ENCODE data around the gene SSTR5. TPM values are rescaled to one million over a fixed set of nuclear protein-coding genes. Genes with fewer than 3 reads are reported as not detected.

The SSTR5 gene
- total RNA-seq, 1 experiment from 2014 or later: not detected

DNA sequence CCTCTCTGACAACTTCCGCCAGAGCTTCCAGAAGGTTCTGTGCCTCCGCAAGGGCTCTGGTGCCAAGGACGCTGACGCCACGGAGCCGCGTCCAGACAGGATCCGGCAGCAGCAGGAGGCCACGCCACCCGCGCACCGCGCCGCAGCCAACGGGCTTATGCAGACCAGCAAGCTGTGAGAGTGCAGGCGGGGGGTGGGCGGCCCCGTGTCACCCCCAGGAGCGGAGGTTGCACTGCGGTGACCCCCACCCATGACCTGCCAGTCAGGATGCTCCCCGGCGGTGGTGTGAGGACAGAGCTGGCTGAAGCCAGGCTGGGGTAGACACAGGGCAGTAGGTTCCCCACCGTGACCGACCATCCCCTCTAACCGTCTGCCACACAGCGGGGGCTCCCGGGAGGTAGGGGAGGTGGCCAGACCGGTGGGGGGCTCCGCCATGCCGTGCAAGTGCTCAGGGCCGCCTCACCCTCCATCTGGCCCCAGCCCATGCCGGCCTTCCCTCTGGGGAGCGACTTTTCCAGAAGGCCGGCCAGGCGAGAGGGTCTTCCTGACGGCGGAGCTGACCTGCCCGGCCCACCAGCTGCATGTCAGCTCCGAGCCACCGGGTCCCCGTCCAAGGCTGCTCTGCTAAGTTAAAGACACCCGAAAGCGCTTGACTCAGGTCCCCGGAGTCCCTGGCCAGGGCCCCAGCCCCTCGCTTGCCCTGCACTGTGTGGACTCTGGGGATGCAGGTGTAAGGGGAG lies 7.4 kb downstream of the SSTR5 start:
- no peaks in the 10 kb centered on the region for H3K79me2 ChIP-seq (ENCODE audit: low read depth)
- H3K27me3 ChIP-seq (ENCODE audit: insufficient read depth, low read depth): peaks cover 61% of the 10 kb centered on the region
- no peak overlapping the region for H3K27ac ChIP-seq
- no peaks in the 10 kb centered on the region for H3K9me3 ChIP-seq (ENCODE audit: insufficient read depth, low read depth)
- peaks cover 17% of the 10 kb centered on the region; the same call in 1 of the 2 replicates for H3K4me1 ChIP-seq (replicated peaks; ENCODE audit: insufficient read depth)
- H2AFZ ChIP-seq: no peak overlapping the region
- intact Hi-C loops (cut with micrococcal nuclease; ENCODE audit: unreplicated experiment): no loop called here
- H3K4me2 ChIP-seq: no peak overlapping the region
- no TSS peak for BruUV-seq (replicated peaks)
- POLR2A ChIA-PET (ENCODE audit: unreplicated experiment): no interaction called here
- no peak for TF ChIP-seq EZH2 (IDR thresholded peaks at IDR 0.05; ENCODE audit: low read depth)
- TF ChIP-seq, protein P1, sequence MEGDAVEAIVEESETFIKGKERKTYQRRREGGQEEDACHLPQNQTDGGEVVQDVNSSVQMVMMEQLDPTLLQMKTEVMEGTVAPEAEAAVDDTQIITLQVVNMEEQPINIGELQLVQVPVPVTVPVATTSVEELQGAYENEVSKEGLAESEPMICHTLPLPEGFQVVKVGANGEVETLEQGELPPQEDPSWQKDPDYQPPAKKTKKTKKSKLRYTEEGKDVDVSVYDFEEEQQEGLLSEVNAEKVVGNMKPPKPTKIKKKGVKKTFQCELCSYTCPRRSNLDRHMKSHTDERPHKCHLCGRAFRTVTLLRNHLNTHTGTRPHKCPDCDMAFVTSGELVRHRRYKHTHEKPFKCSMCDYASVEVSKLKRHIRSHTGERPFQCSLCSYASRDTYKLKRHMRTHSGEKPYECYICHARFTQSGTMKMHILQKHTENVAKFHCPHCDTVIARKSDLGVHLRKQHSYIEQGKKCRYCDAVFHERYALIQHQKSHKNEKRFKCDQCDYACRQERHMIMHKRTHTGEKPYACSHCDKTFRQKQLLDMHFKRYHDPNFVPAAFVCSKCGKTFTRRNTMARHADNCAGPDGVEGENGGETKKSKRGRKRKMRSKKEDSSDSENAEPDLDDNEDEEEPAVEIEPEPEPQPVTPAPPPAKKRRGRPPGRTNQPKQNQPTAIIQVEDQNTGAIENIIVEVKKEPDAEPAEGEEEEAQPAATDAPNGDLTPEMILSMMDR (conservative IDR thresholded peaks at IDR 0.05): no peak
- no peaks in the 10 kb centered on the region for H3F3A ChIP-seq (ENCODE audit: insufficient read depth, low read depth)
- H3K9me2 ChIP-seq (ENCODE audit: insufficient read depth): no peaks in the 10 kb centered on the region
- H3K36me3 ChIP-seq (ENCODE audit: low read depth): no peaks in the 10 kb centered on the region
- CTCF ChIA-PET: no interaction called here
- no peak for DNase-seq
- no peak overlapping the region for H3K4me3 ChIP-seq
- H4K20me1 ChIP-seq (ENCODE audit: insufficient read depth): no peaks in the 10 kb centered on the region

DNA sequence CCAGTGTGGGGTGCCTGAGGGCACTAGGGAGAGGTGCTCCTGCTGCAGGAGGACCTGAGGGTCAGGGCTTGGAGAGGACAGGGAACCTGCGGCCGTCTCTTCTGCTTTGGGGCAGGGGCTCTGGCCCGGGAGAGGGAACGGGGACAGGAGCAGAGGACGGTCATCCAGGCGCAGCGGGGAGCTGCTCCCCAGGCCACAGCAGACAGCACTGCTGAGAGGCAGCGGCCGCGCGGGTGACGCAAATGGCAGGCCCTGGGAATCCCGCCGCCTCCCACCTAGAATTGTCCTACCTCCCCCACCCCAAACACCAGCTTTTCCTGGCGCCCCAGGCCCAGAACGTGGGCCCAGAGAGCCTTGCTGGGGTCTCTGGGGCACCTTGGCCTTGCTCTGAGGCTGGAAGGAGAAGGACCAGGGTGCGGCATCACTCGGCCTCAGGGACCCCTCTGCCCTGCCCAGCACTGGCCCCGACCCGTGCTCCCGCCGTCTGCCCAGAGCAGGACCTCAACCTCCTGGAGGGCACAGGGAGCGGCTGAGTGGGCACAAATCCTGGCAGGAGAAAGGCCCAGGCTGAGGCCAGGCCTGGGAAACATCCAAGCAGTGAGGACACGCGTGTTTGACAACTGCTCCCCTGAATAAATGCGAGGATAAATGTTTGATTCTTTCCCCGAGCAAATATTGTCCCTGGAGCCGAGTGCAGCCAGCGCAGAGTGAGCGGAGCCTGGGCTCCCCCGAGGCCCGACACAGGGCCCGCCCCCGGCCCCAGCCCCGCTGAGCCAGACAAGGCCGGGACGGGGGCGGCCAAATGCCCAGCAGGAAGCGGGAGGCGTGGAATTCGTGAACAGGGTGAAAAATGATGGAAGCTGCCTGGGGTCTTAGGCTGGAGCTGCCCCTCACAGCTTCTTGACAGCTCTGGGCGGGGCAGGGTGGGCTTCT lies 8.5 kb downstream of the SSTR5 start:
- intact Hi-C loops (cut with micrococcal nuclease; ENCODE audit: unreplicated experiment): no loop called here
- peaks cover 17% of the 10 kb centered on the region; the same call in 1 of the 2 replicates for H3K4me1 ChIP-seq (replicated peaks; ENCODE audit: insufficient read depth)
- ChIA-PET POLR2A (ENCODE audit: unreplicated experiment) (no interaction called here), CTCF (no interaction called here)
- H3K9me3 ChIP-seq (ENCODE audit: insufficient read depth, low read depth): no peaks in the 10 kb centered on the region
- no peak overlapping the region for H3K27ac ChIP-seq
- BruUV-seq (replicated peaks): no TSS peak
- H2AFZ ChIP-seq: no peak overlapping the region
- no peak overlapping the region for H3K4me2 ChIP-seq
- no peaks in the 10 kb centered on the region for H3F3A ChIP-seq (ENCODE audit: insufficient read depth, low read depth)
- H3K9me2 ChIP-seq (ENCODE audit: insufficient read depth): no peaks in the 10 kb centered on the region
- DNase-seq: no peak
- H4K20me1 ChIP-seq (ENCODE audit: insufficient read depth): no peaks in the 10 kb centered on the region
- H3K4me3 ChIP-seq: no peak overlapping the region
- H3K79me2 ChIP-seq (ENCODE audit: low read depth): no peaks in the 10 kb centered on the region
- TF ChIP-seq, protein P1 (conservative IDR thresholded peaks at IDR 0.05): no peak
- TF ChIP-seq EZH2 (IDR thresholded peaks at IDR 0.05; ENCODE audit: low read depth): no peak
- peaks cover 65% of the 10 kb centered on the region for H3K27me3 ChIP-seq (ENCODE audit: insufficient read depth, low read depth)
- no peaks in the 10 kb centered on the region for H3K36me3 ChIP-seq (ENCODE audit: low read depth)

DNA sequence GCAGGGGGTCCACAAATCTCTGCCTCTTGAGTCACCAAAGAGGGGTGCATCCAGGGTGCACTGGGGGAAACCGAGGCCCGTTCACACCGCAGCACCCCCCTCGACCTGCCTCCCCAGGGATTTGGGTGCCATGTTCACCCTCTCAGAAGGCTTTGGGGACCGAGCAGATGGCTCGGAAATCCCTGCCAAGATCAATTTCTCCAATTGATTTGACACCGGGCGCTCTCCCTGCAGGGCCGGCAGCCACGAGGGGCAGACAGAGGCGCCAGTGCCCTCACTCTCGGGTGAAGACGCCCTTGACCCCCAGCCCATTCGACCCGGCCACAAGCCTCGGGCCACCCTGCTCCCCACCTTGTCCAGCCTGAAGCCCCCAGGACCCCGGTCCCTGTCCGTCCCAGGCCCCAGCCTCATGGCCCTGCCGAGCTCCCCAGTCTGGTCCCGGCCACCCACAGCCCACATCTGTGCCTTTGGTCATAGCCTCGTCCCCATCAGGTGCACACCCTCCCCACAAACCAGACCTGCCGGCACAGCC lies 9.3 kb downstream of the SSTR5 start:
- Histone ChIP-seq H3K27ac (no peak overlapping the region), H3K9me2 (ENCODE audit: insufficient read depth) (no peaks in the 10 kb centered on the region), H3K79me2 (ENCODE audit: low read depth) (no peaks in the 10 kb centered on the region), H3K27me3 (ENCODE audit: insufficient read depth, low read depth) (peaks cover 65% of the 10 kb centered on the region), H3K9me3 (ENCODE audit: insufficient read depth, low read depth) (no peaks in the 10 kb centered on the region), H3K4me2 (no peak overlapping the region), H2AFZ (no peak overlapping the region), H3K4me1 (replicated peaks; ENCODE audit: insufficient read depth) (peaks cover 17% of the 10 kb centered on the region; the same call in 1 of the 2 replicates), H3F3A (ENCODE audit: insufficient read depth, low read depth) (no peaks in the 10 kb centered on the region), H4K20me1 (ENCODE audit: insufficient read depth) (no peaks in the 10 kb centered on the region), H3K36me3 (ENCODE audit: low read depth) (no peaks in the 10 kb centered on the region), H3K4me3 (no peak overlapping the region)
- ChIA-PET CTCF (no interaction called here), POLR2A (ENCODE audit: unreplicated experiment) (interaction anchor here (0.7 kb wide), 1 partner anchor 374 kb away, joined by 4 read pairs; no protein-coding TSS in a partner anchor)
- DNase-seq: no peak
- intact Hi-C loops (cut with micrococcal nuclease; ENCODE audit: unreplicated experiment): no loop called here
- no peak for TF ChIP-seq EZH2 (IDR thresholded peaks at IDR 0.05; ENCODE audit: low read depth)
- TF ChIP-seq, protein P1 (conservative IDR thresholded peaks at IDR 0.05): no peak
- BruUV-seq (replicated peaks): no TSS peak
